Inflammatory macrophage treated with lipopolysaccharide for 4 hours (primary cell): ENCODE data around the gene CFAP70.

Source experiments
- DNase-seq: peaks from one replicate; pipeline ENCODE4 v3.0.0-alpha.2; 2020

The CFAP70 gene

GRCh38 chr10:73251683-73252444 lies 106.8 kb downstream of the CFAP70 start:
- peak; percentile 10 for DNase-seq

DNA sequence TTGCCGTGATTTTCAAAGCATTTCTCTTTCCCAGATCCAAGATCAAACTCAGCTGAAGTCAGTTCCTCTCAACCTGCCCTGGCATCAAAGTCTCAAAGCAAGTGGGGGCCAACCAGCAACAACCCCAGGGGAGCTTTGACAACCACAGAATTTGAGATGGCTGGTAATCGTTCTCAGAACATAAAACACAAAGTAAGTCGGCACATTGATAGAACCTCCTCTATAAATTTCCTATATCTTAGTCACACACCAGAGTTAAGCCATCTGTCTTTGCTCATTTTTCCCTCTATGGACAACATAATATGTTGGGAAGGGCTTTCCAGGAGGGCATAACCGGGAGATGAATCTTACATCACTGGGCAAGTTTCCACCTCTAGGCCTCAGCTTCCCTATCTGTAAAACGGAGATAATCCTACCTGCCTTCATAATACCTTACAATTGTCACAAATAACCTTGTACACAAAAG lies 110.4 kb downstream of the CFAP70 start:
- DNase-seq, result no peak

DNA sequence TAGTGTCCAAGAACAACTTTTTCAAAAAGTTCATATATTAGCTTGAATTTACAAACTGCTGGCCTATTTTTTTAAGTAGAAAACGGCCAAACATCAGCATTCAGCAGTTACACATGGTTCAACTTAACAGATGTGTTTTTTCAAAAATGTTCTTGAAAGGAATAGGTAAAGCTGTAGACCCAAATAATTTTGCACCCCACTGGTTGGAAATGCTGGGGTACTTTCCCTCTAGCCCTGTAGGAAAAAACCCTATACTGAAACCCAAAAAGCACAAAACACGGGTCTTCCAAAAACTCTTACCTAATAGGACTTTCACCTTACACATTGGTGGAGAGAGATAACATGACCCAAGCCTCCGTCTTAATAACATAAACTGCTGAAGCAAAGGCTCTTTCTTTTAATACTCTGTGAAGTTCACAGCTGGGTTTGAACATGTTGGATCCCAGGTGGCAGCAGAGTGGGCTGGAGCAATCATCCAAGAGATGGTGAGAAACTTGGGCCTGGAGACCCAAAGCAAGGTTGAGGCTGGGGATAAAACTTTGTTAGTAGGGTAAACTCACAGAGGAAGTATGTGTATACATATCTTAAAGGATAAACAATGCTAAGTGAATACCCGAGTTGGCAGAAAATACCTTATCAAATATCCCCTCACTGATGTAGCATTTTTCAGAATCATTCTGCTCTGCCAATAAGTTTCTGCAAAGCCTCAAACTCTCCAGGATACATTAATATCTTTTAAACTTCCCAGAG lies 111.0 kb downstream of the CFAP70 start:
- DNase-seq, result no peak

- peak; percentile 94 for DNase-seq
Observed at GRCh38 chr10:73246646-73247508, 111.8 kb downstream of the CFAP70 start, which contains the start of gene DNAJC9. TSS of gene DNAJC9 (minus strand) at chr10:73247255. CDS start at chr10:73247189, 66 bp downstream.

GRCh38 chr10:73246322-73246645 lies 112.4 kb downstream of the CFAP70 start:
- no peak for DNase-seq

- DNase-seq, result no peak
Observed at GRCh38 chr10:73244866-73245477, 113.7 kb downstream of the CFAP70 start.

DNA sequence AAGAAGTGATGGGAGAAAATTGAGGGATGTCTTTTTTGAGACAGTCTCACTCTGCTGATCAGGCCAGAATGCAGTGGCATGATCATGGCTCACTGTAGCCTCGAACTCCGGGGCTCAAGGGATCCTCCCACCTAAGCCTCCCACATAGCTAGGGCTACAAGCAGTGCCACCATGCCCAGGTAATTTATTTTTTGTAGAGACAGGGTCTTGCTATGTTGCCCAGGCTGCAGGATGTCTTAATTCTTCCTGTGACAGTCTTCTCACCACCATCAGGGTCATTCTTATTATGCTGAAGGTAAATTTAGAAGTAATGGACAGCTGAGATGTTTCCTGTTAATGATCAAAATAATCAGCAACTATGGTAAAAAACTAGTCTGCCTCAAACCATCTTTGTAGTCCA lies 118.8 kb downstream of the CFAP70 start:
- no peak for DNase-seq

DNA sequence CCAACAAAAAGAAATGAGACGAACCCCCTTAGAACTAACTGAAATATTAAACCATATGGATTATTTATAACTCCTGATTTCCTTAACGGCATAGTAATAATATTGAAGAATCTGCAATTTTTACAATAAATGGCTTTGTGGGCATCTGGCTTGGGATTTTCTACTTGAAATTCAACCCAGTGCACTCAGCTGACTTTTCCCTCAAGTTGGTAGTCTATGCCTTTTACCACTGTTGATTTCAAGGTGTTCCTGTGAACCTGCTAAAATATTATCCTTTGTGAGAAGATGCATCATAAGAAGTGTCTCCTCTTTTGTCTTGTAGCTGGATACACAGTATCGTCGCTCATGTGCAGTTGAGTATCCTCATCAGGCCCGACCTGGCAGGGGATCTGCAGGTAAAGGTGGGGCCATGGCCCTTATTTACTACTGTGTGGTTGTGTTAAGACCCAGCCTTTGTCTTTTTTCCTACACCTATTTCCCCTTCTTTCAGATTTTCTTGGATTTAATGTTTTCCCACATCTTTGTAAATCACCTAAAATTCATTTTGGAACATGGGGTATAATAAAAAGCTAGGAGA lies 119.6 kb downstream of the CFAP70 start:
- no peak for DNase-seq

DNA sequence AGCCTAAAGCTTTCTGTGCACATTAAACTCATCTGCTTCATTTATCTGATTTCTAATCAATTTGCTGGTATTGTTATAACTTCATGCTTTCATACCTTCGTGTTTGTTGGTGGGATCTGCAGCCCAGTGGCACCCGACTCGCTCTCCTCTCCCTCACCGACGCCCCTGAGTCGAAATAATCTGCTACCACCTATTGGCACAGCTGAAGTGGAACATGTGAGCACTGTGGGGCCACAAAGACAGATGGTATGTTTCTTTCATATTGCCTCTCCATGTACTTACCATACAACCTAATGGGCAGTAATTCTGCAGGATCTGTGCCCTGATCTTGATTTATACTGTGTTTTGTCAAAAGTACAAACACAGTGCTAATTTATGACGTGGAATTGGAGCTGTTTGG lies 124.0 kb downstream of the CFAP70 start:
- no peak for DNase-seq

- no peak for DNase-seq
Observed at GRCh38 chr10:73233883-73234282, 124.8 kb downstream of the CFAP70 start.

DNA sequence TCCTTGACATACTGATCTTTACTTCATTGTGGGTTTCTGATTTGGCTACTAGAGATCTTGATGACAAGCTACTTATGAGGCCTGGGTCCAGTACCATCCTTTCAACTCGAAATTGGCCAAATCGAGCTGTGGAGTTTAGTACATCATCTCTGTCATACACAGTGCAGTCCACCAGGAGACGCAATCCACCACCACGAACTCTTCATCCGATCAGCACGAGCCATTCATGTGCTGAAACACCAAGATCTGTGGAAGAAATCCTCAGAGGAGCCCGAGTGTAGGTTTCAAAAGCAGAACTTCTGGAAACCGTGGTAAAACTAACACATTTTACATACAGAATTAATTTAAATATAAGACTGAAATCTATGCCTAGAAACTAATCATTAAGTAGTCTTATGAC lies 125.8 kb downstream of the CFAP70 start:
- DNase-seq, result peak; percentile 6

DNA sequence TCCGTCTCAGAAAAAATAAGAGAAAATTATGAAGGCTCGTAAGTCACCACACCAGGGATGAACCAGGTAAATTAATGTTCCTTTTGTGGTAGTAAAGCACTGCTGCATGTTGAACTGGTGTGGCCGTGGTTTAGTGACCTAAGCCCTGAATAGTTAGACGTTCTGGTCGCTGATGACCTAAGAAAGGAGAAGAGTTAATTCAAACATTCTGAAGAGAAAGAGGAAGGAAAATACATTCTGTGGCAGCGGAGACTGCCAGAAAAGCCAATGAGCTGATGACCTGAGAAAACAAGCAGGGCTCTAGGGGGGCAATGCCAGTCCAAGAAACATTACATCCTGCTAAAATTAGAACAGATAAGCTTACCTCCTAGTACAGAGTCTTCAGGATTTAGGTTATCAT lies 129.1 kb downstream of the CFAP70 start:
- peak; percentile 76 for DNase-seq

DNA sequence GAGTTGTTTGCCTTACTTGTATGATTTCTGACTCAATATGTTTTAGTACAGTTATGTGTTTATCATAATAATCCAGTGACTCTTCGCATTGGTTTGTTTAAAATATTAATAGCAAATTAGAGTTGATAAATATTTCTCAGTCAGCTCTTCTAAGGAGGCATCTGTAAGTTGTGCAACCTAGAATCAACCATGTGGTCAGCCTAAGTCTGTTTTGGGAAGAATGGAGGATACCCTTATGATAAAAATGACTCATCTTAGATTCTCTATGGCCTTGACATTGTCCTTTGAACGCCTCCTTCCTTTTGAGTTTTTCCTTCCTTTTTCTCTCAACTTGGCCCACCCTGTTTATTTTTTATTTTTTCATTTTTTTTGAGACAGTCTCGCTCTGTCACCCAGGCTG lies 130.4 kb downstream of the CFAP70 start:
- DNase-seq, result peak; percentile 68

- no peak for DNase-seq
Observed at GRCh38 chr10:73226663-73227062, 132.0 kb downstream of the CFAP70 start.

- no peak for DNase-seq
Observed at GRCh38 chr10:73225518-73225917, 133.1 kb downstream of the CFAP70 start.

- no peak for DNase-seq
Observed at GRCh38 chr10:73220989-73221388, 137.7 kb downstream of the CFAP70 start.

GRCh38 chr10:73219384-73219783 lies 139.3 kb downstream of the CFAP70 start:
- DNase-seq, result no peak

- peak; percentile 12 for DNase-seq
Observed at GRCh38 chr10:73218431-73219191, 140.1 kb downstream of the CFAP70 start.

- no peak for DNase-seq
Observed at GRCh38 chr10:73217628-73218027, 141.0 kb downstream of the CFAP70 start.

DNA sequence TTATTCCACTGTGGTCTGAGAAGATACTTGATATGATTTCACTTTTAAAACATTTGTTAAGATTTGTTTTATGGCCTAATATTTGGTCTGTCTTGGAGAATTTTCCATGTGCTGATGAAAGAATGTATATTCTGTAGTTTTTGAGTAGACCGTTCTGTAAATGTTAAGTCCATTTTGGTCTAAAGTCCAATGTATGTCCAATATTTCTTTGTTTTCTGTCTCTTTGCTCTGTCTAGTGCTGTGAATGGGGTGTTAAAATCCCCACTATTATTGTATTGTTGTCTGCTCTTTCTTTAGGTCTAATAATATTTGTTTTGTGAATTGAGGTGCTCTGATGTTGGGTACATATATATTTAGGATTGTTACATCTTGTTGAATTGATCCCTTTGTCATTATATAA lies 142.9 kb downstream of the CFAP70 start:
- DNase-seq, result no peak

DNA sequence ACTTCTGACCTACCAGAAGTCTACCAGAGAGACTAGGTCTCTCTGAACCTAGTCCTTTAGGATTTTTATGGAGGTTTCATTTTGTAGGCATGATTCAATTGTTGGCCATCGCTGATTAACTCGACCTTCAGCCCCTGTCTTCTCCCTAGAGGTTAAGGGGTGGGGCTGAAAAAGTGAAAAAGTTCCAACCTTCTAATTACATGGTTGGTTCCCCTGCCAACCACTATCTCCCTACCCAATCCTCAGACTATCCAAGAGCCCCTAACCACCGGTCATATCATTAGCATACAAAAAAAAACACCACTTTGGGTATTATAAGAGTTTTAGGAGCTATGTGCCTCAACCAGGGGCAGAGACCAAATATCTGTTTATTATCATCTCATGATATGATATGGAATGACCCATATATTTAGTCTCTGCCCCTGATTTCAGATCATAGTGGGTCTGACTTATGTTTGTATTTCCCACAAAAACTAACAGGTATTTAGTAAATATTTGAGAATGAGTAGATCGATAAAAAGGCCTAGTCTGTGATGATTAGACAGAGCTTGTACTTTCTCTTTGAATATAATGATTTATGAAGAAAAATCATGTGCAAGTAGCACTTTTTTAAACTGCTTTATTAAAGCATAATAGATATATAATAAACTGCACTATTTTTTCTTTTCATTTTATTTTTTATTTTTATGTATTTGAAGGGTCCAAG lies 147.4 kb downstream of the CFAP70 start:
- no peak for DNase-seq
